GM12878 (cell line): ENCODE measurements around the gene GFRA4. TPM values are rescaled to one million over a fixed set of nuclear protein-coding genes. Genes with fewer than 3 reads are reported as not detected.

Experiments used
- ATAC-seq: fragments of 200-7000 bp; cut with Tn5 transposase; 3 replicates; pipeline ENCODE4 v1.9.1; 2020; ENCODE audit warnings: mild to moderate bottlenecking, moderate library complexity
- BruUV-seq: library from RNA; stranded (reverse); fragments of 400-500 nt; replicated peaks from 2 replicates; lab custom pipeline; 2021; lab: Mats Ljungman, UMichigan
- CTCF ChIA-PET: fragments of 300-600 bp; sonication (Branson Sonifier 250); formaldehyde crosslinking; extraction: SDS; loops from one replicate; lab custom pipeline; 2021; ENCODE audit warnings: inconsistent platforms; lab: Yijun Ruan, JAX
- POLR2A ChIA-PET: fragments of 350-600 bp; formaldehyde crosslinking; extraction: SDS; loops from one replicate; lab custom pipeline; 2021; ENCODE audit warnings: inconsistent platforms; lab: Charles Lee
- RAD21 ChIA-PET: fragments of 300-600 bp; sonication (Branson Sonifier 250); formaldehyde crosslinking; loops from one replicate; lab custom pipeline; 2023; ENCODE audit warnings: antibody characterized with exemption; ENCODE audit not compliant: unreplicated experiment; lab: Charles Lee
- SMC1A ChIA-PET: fragments of 300-600 bp; sonication (Branson Sonifier 250); formaldehyde crosslinking; loops from one replicate; lab custom pipeline; 2023; ENCODE audit not compliant: unreplicated experiment, uncharacterized antibody; lab: Charles Lee
- DNase-seq: peaks from one replicate; pipeline ENCODE4 v3.0.0-alpha.2; 2011; ENCODE audit warnings: low read depth, low spot score
- FAIRE-seq: peaks from 3 replicates; lab custom pipeline; 2011; peaks lifted over from hg19 to GRCh38; lab: Jason Lieb, UNC
- H2AFZ ChIP-seq: 2 replicates; pipeline ENCODE4 v1.6.0; 2011; ENCODE audit warnings: low read depth, low read length, control low read depth; ENCODE audit not compliant: control insufficient read depth
- H3K27ac ChIP-seq: 2 replicates; pipeline ENCODE4 v1.5.1; 2011; ENCODE audit warnings: control low read depth; ENCODE audit not compliant: control insufficient read depth, insufficient read depth
- H3K27me3 ChIP-seq, 2 experiments: replicated peaks in 1 of 2; 2 replicates each; pipeline versions ENCODE4 v1.6.0 to v1.6.1; 2011; ENCODE audit warnings: low read length in 1 of 2; ENCODE audit not compliant: control insufficient read depth in 2 of 2, insufficient read depth in 2 of 2
- H3K36me3 ChIP-seq, 2 experiments: 2 replicates each; pipeline ENCODE4 v1.5.1; 2011; ENCODE audit warnings: low read length in 1 of 2; ENCODE audit not compliant: control insufficient read depth in 2 of 2, insufficient read depth in 2 of 2
- H3K4me1 ChIP-seq: 2 replicates; pipeline ENCODE4 v1.6.1; 2011; ENCODE audit warnings: mild to moderate bottlenecking, low read length, moderate library complexity, mixed read lengths; ENCODE audit not compliant: control insufficient read depth, insufficient read depth
- H3K4me2 ChIP-seq: 2 replicates; pipeline ENCODE4 v1.6.0; 2011; ENCODE audit warnings: control low read depth; ENCODE audit not compliant: control insufficient read depth, insufficient read depth
- H3K4me3 ChIP-seq: fragments of 200-600 bp; sonication (generic); 2 replicates; pipeline ENCODE4 v1.5.1; 2016
- H3K79me2 ChIP-seq: 2 replicates; pipeline ENCODE4 v1.6.0; 2011; ENCODE audit warnings: low read length; ENCODE audit not compliant: control insufficient read depth, insufficient read depth
- H3K9ac ChIP-seq: 2 replicates; pipeline ENCODE4 v1.8.0; 2011; ENCODE audit warnings: low read length, control low read depth, mixed read lengths; ENCODE audit not compliant: control insufficient read depth, insufficient read depth
- H3K9me3 ChIP-seq: replicated peaks from 3 replicates; pipeline ENCODE4 v1.5.1; 2011; ENCODE audit warnings: mild to moderate bottlenecking, low read length; ENCODE audit not compliant: control insufficient read depth, insufficient read depth
- H4K20me1 ChIP-seq: 2 replicates; pipeline ENCODE4 v1.6.0; 2011; ENCODE audit not compliant: control insufficient read depth, insufficient read depth
- ASH2L ChIP-seq: fragments of 300-600, 200-600 bp; sonication (generic); IDR thresholded peaks from 2 replicates; pipeline ENCODE4 v1.6.1; 2017; ENCODE audit warnings: low read depth, mild to moderate bottlenecking, borderline replicate concordance
- BACH1 ChIP-seq: fragments of 450-650 bp; IDR thresholded peaks from 2 replicates; pipeline ENCODE4 v1.6.1; 2017; ENCODE audit warnings: mild to moderate bottlenecking, borderline replicate concordance
- BMI1 ChIP-seq: fragments of 450-650 bp; IDR thresholded peaks from 2 replicates; pipeline ENCODE4 v1.6.1; 2016; ENCODE audit warnings: mild to moderate bottlenecking, moderate library complexity, borderline replicate concordance
- CBX3 ChIP-seq: fragments of 200-600 bp; sonication (generic); IDR thresholded peaks from 2 replicates; pipeline ENCODE4 v1.6.1; 2016; ENCODE audit warnings: low read depth, borderline replicate concordance
- EP300 ChIP-seq, 2 experiments: fragments of 150-350 bp in 1 of 2; IDR thresholded peaks; 2 replicates each; pipeline ENCODE4 v1.6.1; 2011 to 2012; ENCODE audit warnings: low read depth in 2 of 2, low read length in 2 of 2, borderline replicate concordance in 1 of 2, improper control_type of control experiment in 1 of 2, inconsistent platforms in 1 of 2; ENCODE audit not compliant: control insufficient read depth in 1 of 2
- MTA3 ChIP-seq: IDR thresholded peaks from 2 replicates; pipeline ENCODE4 v1.6.1; 2012; ENCODE audit warnings: low read length, inconsistent platforms, borderline replicate concordance
- MYC ChIP-seq: IDR thresholded peaks from 2 replicates; pipeline ENCODE4 v1.6.1; 2011; ENCODE audit warnings: mild to moderate bottlenecking, low read length, moderate library complexity, inconsistent platforms; ENCODE audit not compliant: insufficient read depth, insufficient replicate concordance, insufficient read length, severe bottlenecking
- NFXL1 ChIP-seq: fragments of 450-650 bp; IDR thresholded peaks from 2 replicates; pipeline ENCODE4 v1.6.1; 2017; ENCODE audit warnings: antibody characterized with exemption, mild to moderate bottlenecking, borderline replicate concordance
- NRF1 ChIP-seq: conservative IDR thresholded peaks from 2 replicates; pipeline ENCODE4 v1.6.1; 2011; ENCODE audit warnings: mild to moderate bottlenecking, low read depth, low read length, improper control_type of control experiment
- SMAD5 ChIP-seq: IDR thresholded peaks from 2 replicates; pipeline ENCODE4 v1.6.1; 2016; ENCODE audit warnings: antibody characterized with exemption, low read depth
- SUZ12 ChIP-seq: fragments of 200-600 bp; sonication (generic); IDR thresholded peaks from one replicate; pipeline ENCODE4 v1.6.1; 2018; ENCODE audit warnings: antibody characterized with exemption, mild to moderate bottlenecking; ENCODE audit not compliant: unreplicated experiment
- TCF7 ChIP-seq: IDR thresholded peaks from 2 replicates; pipeline ENCODE4 v1.6.1; 2014; ENCODE audit warnings: antibody characterized with exemption, borderline replicate concordance
- YY1 ChIP-seq: IDR thresholded peaks from 2 replicates; pipeline ENCODE4 v1.6.1; 2011; ENCODE audit warnings: low read depth, mild to moderate bottlenecking, low read length
- ZNF24 ChIP-seq: fragments of 450-650 bp; IDR thresholded peaks from 2 replicates; pipeline ENCODE4 v1.6.1; 2017; ENCODE audit warnings: antibody characterized with exemption, mild to moderate bottlenecking
- WGBS: methylation state at CpG from one replicate; pipeline ENCODE4 v1.1.6; 2016; ENCODE audit warnings: low lambda C conversion rate; ENCODE audit not compliant: insufficient replicate concordance, insufficient coverage; ENCODE audit errors: missing lambda C conversion rate; 5-methylcytosine and 5-hydroxymethylcytosine counted together
- in situ Hi-C: fragments of 300-500 bp; cut with MboI; formaldehyde crosslinking; loops from 9 replicates; pipeline ENCODE4 v1.14.3; 2018; ENCODE audit warnings: mixed read lengths
- intact Hi-C: fragments of 100-400 bp; cut with micrococcal nuclease; formaldehyde crosslinking; loops from one replicate; pipeline ENCODE4 v1.14.2; 2022; ENCODE audit not compliant: unreplicated experiment
- polyA plus RNA-seq, 11 experiments: library from polyadenylated mRNA; depleted of rRNA in 4 of 11; unstranded in 6 of 11; stranded (reverse) in 5 of 11; fragments of >200 nt; fragmentation: Nextera tagmentation in 4 of 11; fragmentation: Illumina TruSeq in 1 of 11; extraction: Ambion mirVana in 4 of 11; extraction: Trizol in 1 of 11; gene quantifications; 1 replicate in 1 of 11; 2 replicates in 10 of 11; pipeline versions ENCODE4 v1.2.1 to v1.2.3, GENCODE V29; 2011 to 2016; ENCODE audit warnings: inconsistent platforms in 2 of 11, missing spikeins in 2 of 11, low read depth in 1 of 11
- total RNA-seq, 4 experiments: library from RNA; depleted of rRNA in 3 of 4; stranded (reverse); fragments of >200 nt in 3 of 4; fragmentation: Illumina TruSeq in 1 of 4; extraction: Trizol in 1 of 4; gene quantifications; 2 replicates each; pipeline versions ENCODE4 v1.2.1 to v1.2.3, GENCODE V29; 2013 to 2021
- TF ChIP-seq, protein P1 (sequence below): IDR thresholded peaks from 2 replicates; pipeline ENCODE4 v1.6.1; 2012; ENCODE audit warnings: low read length, inconsistent platforms
- TF ChIP-seq, protein P2 (sequence below): fragments of 450-650 bp; formaldehyde crosslinking; IDR thresholded peaks from 2 replicates; pipeline ENCODE4 v1.4.0; 2020; ENCODE audit warnings: mild to moderate bottlenecking, moderate library complexity
- TF ChIP-seq, protein P3 (sequence below): IDR thresholded peaks from 2 replicates; pipeline ENCODE4 v1.6.1; 2012; ENCODE audit warnings: low read depth, low read length, improper control_type of control experiment
- TF ChIP-seq, protein P4 (sequence below): fragments of 450-650 bp; IDR thresholded peaks from 2 replicates; pipeline ENCODE4 v1.6.1; 2017; ENCODE audit warnings: mild to moderate bottlenecking

The GFRA4 gene
- total and polyA plus RNA-seq, 10 of the 15 experiments (the other 5 are each of a cell fraction or from before 2014, with no cell fraction given) = 0.04 TPM; not detected in 9

DNA sequence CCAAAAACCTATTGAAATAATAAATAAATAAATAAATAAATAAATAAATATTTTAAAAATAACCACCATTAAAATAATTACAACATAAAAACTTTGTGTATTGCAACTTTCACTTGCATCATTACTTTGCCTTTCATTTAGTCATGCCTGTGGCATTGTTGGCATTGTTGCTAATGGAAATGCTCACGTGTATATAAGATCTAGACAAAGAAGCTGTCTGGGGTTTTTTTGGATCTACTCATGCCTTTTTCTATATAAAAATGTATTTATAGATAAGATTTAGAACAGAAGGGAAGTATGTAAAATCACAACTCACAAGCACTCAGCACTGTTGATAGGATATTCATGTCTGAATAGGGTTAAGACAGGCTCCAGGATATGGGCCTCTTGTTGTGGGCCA lies 27.9 kb downstream of the GFRA4 start:
- H3K4me3 ChIP-seq = no peak overlapping the region
- no peak for FAIRE-seq
- intact Hi-C loops (no loop called here), in situ Hi-C loops (no loop called here)
- no peak overlapping the region for H3K9ac ChIP-seq
- ChIA-PET SMC1A (no interaction called here), POLR2A (no interaction called here), RAD21 (no interaction called here), CTCF (no interaction called here)
- DNase-seq = no peak
- no peaks in the 10 kb centered on the region for H3K79me2 ChIP-seq
- H3K4me2 ChIP-seq = no peak overlapping the region
- no peaks in the 10 kb centered on the region for H4K20me1 ChIP-seq
- no peak overlapping the region for H3K27ac ChIP-seq
- BruUV-seq = no TSS peak
- 100% methylated on average over 1 of the region's 1 CpG for WGBS
- no peak overlapping the region for H2AFZ ChIP-seq
- ATAC-seq = no peak
- H3K27me3 ChIP-seq = no peaks in the 10 kb centered on the region
- H3K9me3 ChIP-seq = no peaks in the 10 kb centered on the region
- H3K36me3 ChIP-seq = peaks cover 0 to 4% of the 10 kb centered on the region in 2 experiments; a peak in 1 of 4 replicates
- no peaks in the 10 kb centered on the region for H3K4me1 ChIP-seq
- TF ChIP-seq EP300 (IDR thresholded peaks at IDR 0.05; ENCODE audit: borderline replicate concordance in 1 of 2, control insufficient read depth in 1 of 2, low read depth in 2 of 2, low read length in 2 of 2) (no peak), YY1 (no peak), ZNF24 (no peak), MTA3 (no peak), NRF1 (no peak), SMAD5 (no peak), NFXL1 (no peak), BMI1 (no peak), CBX3 (no peak), ASH2L (no peak), MYC (no peak), BACH1 (no peak), TCF7 (no peak), SUZ12 (no peak)
- TF ChIP-seq, protein P1, sequence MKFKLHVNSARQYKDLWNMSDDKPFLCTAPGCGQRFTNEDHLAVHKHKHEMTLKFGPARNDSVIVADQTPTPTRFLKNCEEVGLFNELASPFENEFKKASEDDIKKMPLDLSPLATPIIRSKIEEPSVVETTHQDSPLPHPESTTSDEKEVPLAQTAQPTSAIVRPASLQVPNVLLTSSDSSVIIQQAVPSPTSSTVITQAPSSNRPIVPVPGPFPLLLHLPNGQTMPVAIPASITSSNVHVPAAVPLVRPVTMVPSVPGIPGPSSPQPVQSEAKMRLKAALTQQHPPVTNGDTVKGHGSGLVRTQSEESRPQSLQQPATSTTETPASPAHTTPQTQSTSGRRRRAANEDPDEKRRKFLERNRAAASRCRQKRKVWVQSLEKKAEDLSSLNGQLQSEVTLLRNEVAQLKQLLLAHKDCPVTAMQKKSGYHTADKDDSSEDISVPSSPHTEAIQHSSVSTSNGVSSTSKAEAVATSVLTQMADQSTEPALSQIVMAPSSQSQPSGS = no peak
- TF ChIP-seq, protein P2, sequence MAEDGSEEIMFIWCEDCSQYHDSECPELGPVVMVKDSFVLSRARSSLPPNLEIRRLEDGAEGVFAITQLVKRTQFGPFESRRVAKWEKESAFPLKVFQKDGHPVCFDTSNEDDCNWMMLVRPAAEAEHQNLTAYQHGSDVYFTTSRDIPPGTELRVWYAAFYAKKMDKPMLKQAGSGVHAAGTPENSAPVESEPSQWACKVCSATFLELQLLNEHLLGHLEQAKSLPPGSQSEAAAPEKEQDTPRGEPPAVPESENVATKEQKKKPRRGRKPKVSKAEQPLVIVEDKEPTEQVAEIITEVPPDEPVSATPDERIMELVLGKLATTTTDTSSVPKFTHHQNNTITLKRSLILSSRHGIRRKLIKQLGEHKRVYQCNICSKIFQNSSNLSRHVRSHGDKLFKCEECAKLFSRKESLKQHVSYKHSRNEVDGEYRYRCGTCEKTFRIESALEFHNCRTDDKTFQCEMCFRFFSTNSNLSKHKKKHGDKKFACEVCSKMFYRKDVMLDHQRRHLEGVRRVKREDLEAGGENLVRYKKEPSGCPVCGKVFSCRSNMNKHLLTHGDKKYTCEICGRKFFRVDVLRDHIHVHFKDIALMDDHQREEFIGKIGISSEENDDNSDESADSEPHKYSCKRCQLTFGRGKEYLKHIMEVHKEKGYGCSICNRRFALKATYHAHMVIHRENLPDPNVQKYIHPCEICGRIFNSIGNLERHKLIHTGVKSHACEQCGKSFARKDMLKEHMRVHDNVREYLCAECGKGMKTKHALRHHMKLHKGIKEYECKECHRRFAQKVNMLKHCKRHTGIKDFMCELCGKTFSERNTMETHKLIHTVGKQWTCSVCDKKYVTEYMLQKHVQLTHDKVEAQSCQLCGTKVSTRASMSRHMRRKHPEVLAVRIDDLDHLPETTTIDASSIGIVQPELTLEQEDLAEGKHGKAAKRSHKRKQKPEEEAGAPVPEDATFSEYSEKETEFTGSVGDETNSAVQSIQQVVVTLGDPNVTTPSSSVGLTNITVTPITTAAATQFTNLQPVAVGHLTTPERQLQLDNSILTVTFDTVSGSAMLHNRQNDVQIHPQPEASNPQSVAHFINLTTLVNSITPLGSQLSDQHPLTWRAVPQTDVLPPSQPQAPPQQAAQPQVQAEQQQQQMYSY (CRISPR knock-in tag) = no peak
- TF ChIP-seq, protein P3, sequence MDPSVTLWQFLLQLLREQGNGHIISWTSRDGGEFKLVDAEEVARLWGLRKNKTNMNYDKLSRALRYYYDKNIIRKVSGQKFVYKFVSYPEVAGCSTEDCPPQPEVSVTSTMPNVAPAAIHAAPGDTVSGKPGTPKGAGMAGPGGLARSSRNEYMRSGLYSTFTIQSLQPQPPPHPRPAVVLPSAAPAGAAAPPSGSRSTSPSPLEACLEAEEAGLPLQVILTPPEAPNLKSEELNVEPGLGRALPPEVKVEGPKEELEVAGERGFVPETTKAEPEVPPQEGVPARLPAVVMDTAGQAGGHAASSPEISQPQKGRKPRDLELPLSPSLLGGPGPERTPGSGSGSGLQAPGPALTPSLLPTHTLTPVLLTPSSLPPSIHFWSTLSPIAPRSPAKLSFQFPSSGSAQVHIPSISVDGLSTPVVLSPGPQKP = no peak
- TF ChIP-seq, protein P4, sequence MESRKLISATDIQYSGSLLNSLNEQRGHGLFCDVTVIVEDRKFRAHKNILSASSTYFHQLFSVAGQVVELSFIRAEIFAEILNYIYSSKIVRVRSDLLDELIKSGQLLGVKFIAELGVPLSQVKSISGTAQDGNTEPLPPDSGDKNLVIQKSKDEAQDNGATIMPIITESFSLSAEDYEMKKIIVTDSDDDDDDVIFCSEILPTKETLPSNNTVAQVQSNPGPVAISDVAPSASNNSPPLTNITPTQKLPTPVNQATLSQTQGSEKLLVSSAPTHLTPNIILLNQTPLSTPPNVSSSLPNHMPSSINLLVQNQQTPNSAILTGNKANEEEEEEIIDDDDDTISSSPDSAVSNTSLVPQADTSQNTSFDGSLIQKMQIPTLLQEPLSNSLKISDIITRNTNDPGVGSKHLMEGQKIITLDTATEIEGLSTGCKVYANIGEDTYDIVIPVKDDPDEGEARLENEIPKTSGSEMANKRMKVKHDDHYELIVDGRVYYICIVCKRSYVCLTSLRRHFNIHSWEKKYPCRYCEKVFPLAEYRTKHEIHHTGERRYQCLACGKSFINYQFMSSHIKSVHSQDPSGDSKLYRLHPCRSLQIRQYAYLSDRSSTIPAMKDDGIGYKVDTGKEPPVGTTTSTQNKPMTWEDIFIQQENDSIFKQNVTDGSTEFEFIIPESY = no peak
